Measurements from ENCODE around the gene HOOK1. TPM values are rescaled to one million over a fixed set of nuclear protein-coding genes. Genes with fewer than 3 reads are reported as not detected.
"Not testable (repeated sequence)": the region's sequence is repeated elsewhere in the genome, so short reads cannot be mapped to it uniquely, and the experiment has no call there.

The HOOK1 gene
- total and polyA plus RNA-seq, 2 donors from 2014 or later: 9.4 to 55.4 TPM

GRCh38 chr1:59919746-59920145 lies 105.0 kb downstream of the HOOK1 start:
- H3K4me3 ChIP-seq (ENCODE audit: low read length in 3 of 3): no peak overlapping the region
- H3K27ac ChIP-seq (ENCODE audit: low read depth in 2 of 2, low read length in 2 of 2): no peak overlapping the region
- peaks cover 0 to 1% (median 0%) of the 10 kb centered on the region in 3 donors for H3K9me3 ChIP-seq (ENCODE audit: control insufficient read depth in 2 of 3, insufficient read depth in 1 of 3, low read length in 3 of 3)
- no peaks in the 10 kb centered on the region for H3K4me1 ChIP-seq (ENCODE audit: control insufficient read depth in 2 of 3, insufficient read depth in 2 of 3, low read depth in 1 of 3, low read length in 3 of 3)
- H3K9ac ChIP-seq (ENCODE audit: low read length in 3 of 3): no peak overlapping the region
- TF ChIP-seq, protein P1, sequence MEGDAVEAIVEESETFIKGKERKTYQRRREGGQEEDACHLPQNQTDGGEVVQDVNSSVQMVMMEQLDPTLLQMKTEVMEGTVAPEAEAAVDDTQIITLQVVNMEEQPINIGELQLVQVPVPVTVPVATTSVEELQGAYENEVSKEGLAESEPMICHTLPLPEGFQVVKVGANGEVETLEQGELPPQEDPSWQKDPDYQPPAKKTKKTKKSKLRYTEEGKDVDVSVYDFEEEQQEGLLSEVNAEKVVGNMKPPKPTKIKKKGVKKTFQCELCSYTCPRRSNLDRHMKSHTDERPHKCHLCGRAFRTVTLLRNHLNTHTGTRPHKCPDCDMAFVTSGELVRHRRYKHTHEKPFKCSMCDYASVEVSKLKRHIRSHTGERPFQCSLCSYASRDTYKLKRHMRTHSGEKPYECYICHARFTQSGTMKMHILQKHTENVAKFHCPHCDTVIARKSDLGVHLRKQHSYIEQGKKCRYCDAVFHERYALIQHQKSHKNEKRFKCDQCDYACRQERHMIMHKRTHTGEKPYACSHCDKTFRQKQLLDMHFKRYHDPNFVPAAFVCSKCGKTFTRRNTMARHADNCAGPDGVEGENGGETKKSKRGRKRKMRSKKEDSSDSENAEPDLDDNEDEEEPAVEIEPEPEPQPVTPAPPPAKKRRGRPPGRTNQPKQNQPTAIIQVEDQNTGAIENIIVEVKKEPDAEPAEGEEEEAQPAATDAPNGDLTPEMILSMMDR (IDR thresholded peaks at IDR 0.05; ENCODE audit: borderline replicate concordance, extremely low read depth, insufficient read depth): no peak
- FAIRE-seq (no peak), DNase-seq (no peak)
- intact Hi-C loops (cut with DNase I): no loop called here
- H3K27me3 ChIP-seq (ENCODE audit: control insufficient read depth, insufficient read depth, low read length): no peaks in the 10 kb centered on the region
- no peaks in the 10 kb centered on the region for H3K36me3 ChIP-seq (ENCODE audit: control insufficient read depth in 2 of 3, insufficient read depth in 3 of 3, low read length in 3 of 3)

DNA sequence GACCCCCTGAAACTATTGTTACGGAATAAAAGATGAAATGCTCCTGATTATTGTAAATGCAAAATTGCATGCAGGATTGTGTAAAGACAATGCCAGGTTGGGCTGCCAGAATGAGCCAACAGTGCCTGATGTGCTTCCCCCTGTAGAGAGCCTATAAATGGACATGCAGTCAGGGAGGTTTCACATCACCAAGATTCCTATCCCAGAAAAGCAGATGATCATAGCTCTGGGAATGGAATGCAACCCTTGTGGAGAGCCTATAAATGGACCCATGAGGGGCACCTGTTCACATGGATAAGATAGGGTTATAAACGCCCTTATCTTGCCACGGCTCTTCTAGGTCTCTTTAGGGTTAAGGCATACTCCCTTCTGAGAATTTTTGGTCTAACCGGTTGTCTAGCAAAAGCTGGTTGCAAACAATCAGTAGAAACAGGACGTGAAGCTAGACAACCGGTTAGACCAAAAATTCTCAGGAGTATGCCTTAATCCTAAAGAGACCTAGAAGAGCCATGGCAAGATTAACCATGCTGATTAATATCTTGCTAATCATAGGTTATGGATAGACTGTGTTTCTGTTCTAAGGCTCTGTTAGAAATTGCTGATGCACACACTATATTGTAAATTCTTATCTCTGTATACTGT lies 106.6 kb downstream of the HOOK1 start:
- H3K9me3 ChIP-seq (ENCODE audit: control insufficient read depth in 2 of 3, insufficient read depth in 1 of 3, low read length in 3 of 3); FAIRE-seq; intact Hi-C loops (cut with DNase I); H3K4me3 ChIP-seq (ENCODE audit: low read length in 3 of 3); H3K36me3 ChIP-seq (ENCODE audit: control insufficient read depth in 2 of 3, insufficient read depth in 3 of 3, low read length in 3 of 3); H3K27me3 ChIP-seq (ENCODE audit: control insufficient read depth, insufficient read depth, low read length); H3K27ac ChIP-seq (ENCODE audit: low read depth in 2 of 2, low read length in 2 of 2); H3K9ac ChIP-seq (ENCODE audit: low read length in 3 of 3); DNase-seq; H3K4me1 ChIP-seq (ENCODE audit: control insufficient read depth in 2 of 3, insufficient read depth in 2 of 3, low read depth in 1 of 3, low read length in 3 of 3): not testable (repeated sequence)

DNA sequence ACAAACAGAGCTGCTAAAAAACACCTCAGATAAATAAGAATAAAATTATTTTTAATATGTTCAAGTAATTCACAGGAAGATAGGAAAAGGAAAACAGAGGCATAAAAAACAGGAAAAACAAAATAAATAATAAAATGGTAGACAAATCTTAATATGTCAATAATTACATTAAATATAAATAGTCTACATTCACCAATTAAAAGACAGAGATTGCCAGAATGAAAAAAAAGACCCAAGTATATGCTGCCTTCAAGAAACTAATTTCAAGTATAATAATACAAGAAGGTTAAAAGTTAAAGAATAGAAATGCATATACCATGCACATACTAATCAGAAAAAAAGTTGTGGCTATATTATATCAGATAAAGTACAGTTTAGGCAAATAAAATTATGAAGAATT lies 109.9 kb downstream of the HOOK1 start:
- H3K27ac ChIP-seq (ENCODE audit: low read depth in 2 of 2, low read length in 2 of 2): no peak overlapping the region
- no peaks in the 10 kb centered on the region for H3K36me3 ChIP-seq (ENCODE audit: control insufficient read depth in 2 of 3, insufficient read depth in 3 of 3, low read length in 3 of 3)
- peaks cover 0 to 4% (median 3%) of the 10 kb centered on the region in 3 donors for H3K9me3 ChIP-seq (ENCODE audit: control insufficient read depth in 2 of 3, insufficient read depth in 1 of 3, low read length in 3 of 3)
- FAIRE-seq (no peak), DNase-seq (no peak)
- intact Hi-C loops (cut with DNase I): no loop called here
- no peak overlapping the region for H3K9ac ChIP-seq (ENCODE audit: low read length in 3 of 3)
- H3K4me3 ChIP-seq (ENCODE audit: low read length in 3 of 3): no peak overlapping the region
- H3K4me1 ChIP-seq (ENCODE audit: control insufficient read depth in 2 of 3, insufficient read depth in 2 of 3, low read depth in 1 of 3, low read length in 3 of 3): no peaks in the 10 kb centered on the region
- TF ChIP-seq, protein P1 (IDR thresholded peaks at IDR 0.05; ENCODE audit: borderline replicate concordance, extremely low read depth, insufficient read depth): no peak
- no peaks in the 10 kb centered on the region for H3K27me3 ChIP-seq (ENCODE audit: control insufficient read depth, insufficient read depth, low read length)

Other genes with a start within 250 kb of the HOOK1 start
- gene CYP2J2, start 111.8 kb downstream of the HOOK1 start, total RNA-seq: 1.0 TPM
- 4.6 TPM for gene CYP2J2, start 111.8 kb downstream of the HOOK1 start, polyA plus RNA-seq (ENCODE audit: insufficient read depth, low read depth, low replicate concordance)

Data from kidney (tissue), 14 donors.